NCI-H510A (cell line): ENCODE results near the gene HTR3B.
A peak's percentile ranks its signal among the peaks of the same experiment; 100 is the strongest.
"Not testable (repeated sequence)": the region's sequence is repeated elsewhere in the genome, so short reads cannot be mapped to it uniquely, and the experiment has no call there.

Source experiments
- DNase-seq: peaks from one replicate; lab custom pipeline; 2025; lab: John Stamatoyannopoulos, UW

HTR3B gene

DNA sequence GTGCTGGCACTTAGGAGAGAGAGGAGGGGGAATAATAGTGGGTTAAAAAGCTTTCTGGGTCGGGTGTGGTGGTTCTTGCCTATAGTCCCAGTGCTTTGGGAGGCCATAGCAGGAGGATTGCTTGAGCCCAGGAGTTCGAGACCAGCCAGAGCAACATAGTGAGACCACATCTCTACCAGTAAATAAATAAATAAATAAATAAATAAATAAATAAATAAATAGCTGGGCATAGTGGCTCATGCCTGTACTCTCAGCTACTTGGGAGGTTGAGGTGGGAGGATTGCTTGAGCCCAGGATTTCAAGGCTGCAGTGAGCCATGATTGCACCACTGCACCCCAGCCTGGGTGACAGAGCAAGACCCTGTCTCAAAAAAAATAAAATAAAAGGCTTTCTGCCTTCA lies 41.6 kb downstream of the HTR3B start:
- not testable (repeated sequence) for DNase-seq

DNA sequence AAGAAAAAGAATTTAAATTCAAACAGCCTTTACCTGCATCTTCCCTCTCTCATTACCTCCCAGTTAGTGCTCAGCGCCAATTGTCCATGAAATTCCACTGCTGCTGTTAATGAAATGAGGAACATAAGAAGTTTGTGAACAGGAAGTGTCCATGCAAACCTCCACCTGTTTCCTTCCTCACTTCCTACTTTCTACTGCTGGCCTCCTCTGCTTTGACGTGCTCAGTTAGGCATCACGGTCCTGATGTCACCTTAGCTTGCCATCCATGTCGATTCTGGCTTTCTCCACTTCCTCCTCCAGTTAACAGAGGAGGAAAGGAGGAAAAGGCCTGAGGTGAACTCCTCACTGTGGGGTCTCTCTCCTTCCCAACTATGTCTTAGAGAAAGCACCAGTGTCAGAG lies 43.4 kb downstream of the HTR3B start:
- no peak for DNase-seq

DNA sequence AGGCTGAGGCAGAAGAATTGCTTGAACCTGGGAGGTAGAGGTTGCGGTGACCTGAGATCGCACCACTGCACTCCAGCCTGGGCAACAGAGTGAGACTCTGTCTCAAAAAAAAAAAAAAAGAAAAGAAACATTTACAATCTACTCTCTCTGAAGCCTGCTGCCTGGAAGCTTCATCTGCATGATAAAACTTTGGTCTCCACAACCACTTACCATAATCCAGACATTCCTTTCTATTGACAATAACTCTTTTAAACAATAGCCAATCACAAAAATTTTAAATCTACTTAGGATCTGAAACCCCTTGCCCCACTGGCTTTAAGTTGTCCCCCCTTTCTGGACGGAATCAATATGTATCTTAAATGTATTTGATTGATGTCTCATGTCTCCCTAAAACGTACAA lies 45.3 kb downstream of the HTR3B start:
- no peak for DNase-seq

DNA sequence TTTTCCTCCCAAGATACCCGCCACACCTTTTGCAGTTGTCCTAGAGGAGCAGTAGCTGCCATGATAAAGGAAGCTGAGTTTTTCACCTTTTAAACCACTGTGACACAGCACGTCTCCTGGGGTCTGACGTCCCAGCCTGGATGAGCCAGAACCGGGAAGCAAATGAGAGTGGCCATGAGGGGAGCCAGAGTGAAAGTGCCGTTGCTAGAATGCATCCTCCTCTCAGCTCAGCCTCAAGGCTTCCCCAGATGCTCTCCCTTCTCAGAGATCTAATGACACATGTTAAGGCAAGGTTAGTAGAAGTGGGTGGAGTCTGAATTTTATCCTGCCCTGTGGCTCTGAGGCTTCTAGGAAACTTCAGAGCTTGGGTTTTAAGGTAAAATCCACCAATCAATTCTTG lies 46.9 kb downstream of the HTR3B start:
- DNase-seq, result no peak

DNA sequence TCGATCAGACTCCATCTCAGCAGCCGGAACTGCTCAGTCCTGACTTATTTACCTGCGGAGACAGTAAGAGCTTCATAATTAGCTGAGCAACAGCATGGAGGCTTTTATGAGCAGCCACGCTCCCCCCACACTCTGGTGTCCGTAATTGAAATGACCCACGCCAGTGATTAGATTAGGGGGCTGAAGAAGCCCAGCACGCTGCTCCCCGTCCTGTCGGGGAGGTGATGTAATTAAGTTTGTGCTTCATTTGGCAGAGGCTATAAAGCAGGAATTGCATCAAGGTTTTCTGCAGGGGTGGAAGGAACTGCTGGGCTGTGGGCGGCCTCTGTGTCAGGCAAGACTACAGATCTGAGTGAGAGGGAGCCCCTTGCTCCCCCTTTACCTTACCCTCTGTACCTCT lies 47.5 kb downstream of the HTR3B start:
- no peak for DNase-seq

DNA sequence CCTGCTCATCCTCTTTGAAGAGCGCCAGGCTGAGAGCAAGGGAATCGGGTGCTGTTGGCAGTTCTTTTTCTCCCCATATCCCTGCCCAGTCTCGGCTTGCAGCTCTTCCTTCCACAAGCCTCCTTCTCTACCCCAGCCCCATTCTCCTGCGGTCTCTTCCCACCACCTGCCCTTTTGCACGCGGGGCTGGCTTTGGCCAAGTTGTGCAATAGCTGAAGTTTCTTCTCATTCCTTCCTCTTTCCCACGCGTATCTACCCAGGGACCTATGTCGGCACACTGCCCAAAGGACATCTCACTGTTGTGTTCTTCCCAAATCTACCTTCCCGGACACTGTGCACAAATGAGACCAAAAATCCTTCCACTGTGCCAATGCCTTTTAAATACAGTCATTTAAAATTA lies 48.0 kb downstream of the HTR3B start:
- DNase-seq, result no peak

DNA sequence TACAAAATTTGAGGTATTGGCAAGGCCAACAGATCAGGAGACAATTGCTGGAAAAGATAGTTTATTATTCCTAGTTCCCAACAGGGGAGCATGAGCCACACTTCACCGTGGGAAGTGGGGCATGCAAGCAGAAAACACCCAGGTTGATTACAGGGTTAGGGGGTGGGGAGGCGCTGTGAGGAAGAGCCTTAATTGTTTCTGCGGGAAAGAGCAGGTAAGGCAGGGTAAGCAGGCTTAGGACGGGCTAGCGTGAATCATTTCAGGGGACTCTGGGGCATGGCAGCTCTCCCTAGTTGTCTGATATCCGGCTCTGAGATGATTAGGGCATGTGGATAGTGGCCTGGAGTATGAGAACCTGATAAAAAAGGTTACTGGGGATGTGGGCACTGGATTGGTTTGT lies 49.6 kb downstream of the HTR3B start:
- DNase-seq, result no peak

DNA sequence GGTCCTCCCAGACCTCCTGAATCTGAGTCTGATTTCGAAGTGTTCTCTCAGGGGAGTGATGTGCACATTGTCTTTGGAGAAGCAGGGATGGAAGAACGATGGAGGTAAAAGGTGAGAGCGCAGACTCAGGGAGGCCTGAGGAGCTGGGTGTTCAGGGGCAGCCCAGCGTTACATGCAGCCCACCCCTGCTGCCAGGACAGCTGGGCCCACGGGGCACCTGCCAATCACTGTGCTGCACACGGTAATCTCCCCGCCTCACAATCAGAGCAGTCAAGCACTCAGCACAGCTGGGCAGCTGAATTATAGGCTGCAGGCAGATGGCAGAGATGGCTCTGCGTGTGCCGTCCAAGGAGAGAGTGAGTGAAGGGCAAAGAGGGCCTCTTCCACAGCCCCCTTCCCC lies 52.4 kb downstream of the HTR3B start:
- DNase-seq, result no peak

DNA sequence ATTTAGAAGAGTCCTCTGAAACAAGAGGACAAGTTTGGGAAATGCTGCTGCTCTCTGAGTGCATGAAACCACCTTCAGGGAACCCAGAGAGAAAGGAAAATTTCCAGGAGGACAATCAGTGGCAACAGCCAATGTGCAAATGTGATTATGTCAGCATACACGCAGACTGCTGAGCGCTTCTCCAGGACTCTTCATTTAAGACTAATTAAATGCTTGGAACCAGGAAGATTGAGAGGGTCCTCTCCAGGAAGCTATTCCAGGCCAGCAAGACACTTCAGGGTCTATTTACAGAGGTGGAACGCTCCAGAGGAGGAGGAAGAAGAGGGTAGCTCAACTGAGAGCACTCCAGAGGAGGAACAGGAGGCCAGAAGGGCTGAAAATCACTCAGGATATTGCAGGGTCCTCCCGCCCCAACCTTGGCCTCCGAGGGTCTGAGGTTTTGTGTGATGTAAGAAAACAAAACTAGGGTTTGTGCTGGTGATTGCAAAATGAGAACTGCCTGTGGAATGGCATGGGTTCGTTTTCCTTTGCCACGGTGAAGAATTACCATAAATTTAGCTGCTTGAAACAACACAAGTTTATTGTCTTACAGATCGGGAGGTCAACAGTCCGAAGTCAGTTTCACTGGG lies 56.2 kb downstream of the HTR3B start:
- no peak for DNase-seq

DNA sequence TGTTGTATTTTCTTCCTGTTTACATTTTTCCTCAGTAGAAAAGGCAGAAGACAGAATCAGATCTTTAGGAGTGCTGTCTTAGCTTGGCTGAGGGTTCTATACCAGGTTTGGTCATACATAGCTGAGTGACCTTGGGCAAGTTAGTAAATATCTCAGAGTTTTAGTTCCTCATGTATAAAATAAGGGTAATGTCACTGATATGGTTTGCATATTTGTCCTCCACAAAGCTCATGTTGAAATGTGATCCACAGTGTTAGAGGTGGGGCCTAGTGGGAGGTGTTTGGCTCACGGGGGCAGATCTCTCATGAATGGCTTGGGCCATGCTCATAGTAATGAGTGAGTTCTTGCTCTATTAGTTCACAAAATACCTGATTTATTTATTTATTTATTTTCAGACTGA lies 62.8 kb downstream of the HTR3B start:
- DNase-seq, result no peak

DNA sequence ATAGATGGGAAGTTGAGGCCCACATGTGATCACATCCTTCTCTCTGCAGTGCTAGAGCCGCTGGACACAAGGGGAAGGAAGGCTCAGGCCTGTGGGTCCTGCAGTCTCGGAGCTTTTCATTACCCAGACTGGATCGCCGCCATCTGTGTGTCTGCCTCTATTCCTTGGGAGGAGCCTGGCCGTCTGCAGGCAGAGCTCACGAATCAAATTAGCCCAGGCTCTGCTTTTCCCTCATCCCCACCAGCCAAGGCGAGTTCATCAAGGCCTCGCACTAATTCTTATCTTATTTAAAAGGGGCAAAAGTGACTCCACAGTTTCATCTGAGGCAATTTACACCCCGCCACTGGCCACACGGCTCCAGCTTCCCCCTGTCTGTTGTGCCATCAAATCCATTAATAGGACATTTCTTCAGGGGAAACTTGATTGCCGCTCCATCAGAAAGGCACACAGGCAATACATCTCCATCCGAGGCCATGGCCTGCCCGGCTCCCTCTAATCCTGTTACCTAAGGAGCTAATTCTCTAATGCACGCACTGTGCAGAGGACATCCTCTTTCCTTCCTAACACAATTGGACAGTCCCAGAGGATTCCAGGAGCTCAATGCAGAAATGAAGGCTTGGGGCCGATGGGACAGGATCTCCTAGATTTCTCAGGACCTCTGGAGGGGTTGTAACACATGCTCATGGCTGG lies 67.1 kb downstream of the HTR3B start:
- no peak for DNase-seq

DNA sequence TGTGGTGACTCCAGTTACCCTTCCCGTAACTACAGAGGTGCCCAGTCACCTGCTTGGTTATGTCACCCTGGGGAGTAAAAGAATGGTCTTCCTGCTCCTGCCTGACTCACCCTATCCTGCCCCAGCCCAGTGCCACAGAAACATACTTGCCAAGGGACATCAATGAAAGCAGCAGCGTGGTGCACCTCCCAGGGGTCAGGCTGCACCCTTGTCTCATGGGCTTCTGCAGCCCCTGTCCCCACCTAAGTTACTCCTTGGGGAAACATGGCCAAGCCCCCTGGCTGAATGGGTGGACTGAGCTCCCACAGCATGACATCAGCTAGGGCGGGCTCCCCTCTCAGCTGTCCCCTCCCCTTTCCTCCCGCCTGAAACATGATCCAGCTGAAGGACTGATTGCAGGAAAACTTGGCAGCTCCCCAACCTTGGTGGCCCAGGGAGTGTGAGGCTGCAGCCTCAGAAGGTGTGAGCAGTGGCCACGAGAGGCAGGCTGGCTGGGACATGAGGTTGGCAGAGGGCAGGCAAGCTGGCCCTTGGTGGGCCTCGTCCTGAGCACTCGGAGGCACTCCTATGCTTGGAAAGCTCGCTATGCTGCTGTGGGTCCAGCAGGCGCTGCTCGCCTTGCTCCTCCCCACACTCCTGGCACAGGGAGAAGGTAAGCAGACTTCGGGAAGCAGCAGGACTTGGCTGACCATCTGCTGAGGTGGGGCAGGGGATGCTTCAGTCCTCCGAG lies 70.3 kb downstream of the HTR3B start, which contains the start of gene HTR3A:
Gene HTR3A (plus strand): TSS at position 368 of the 730 bp plus-strand sequence. CDS start 218 bp downstream, at position 586.
- peak; percentile 85 for DNase-seq

DNA sequence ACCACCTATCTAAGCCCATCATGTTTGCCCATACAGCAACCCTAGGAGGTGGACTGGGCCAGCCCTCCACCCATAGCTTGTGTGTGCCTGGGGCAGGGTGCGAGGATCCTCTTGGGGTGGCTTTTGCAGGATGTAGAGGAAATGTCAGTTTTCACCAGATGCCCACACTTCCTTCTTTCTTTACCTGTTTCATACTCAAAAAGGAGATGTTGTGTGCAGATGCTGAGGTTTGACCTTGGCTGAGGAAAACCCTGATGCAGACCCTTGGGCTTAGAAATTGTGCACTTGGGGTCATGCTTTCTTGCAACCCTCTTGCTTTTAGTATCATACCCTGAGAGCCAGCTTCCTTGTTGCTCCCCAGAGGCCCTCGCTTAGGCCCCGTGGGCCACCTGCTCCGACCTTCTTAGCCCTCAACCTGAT lies 72.5 kb downstream of the HTR3B start:
- DNase-seq, result no peak

DNA sequence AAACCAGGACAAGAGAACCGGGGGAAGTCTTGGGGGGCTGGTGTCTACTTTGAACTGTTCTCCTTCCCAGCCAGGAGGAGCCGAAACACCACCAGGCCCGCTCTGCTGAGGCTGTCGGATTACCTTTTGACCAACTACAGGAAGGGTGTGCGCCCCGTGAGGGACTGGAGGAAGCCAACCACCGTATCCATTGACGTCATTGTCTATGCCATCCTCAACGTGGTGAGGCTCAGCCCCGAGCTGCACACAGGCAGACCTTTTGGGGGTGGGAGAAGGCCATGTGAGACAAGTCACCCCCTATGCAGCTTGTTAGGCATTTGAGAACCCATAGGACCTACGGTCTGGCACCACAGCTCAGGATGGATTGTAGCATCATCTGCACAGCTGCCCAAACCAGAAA lies 73.1 kb downstream of the HTR3B start:
- no peak for DNase-seq

DNA sequence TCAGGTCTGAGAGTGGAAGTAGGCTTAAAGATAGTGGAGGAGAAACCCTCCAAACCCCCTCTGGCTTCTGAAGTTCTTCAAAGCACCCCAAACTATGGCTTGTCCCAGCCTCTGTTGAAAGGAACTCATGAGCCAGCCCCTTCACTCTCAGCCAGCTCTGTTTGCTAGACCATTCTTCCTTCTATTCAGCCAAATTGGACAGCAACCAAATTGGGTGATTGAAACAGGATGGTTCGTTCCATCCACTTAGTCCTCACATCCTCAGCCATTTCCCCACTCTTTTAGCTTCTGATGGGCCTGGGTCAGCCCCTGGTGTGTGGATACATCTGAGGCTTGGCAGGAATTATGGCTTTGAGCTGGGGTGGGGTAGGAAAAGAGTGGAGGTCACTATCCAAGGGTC lies 74.8 kb downstream of the HTR3B start:
- no peak for DNase-seq

DNA sequence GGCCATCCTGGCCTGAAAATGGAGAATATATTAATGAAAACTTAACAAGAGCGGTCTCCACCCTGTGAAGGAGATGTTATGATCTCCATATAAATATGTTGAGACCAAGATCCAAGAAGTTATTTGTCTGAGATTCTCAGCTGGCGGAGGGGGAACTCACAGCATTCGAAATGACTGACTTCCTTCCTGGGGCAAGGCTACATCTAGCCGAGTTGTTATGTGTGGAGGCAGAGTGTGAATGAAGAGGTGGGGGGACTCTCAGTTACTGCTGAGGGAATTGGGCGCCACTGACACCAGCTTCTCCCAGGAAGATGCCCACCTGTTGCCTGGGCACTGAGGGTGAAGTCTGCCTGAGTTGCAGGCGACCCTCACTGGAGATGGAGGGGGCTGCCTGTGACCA lies 76.2 kb downstream of the HTR3B start:
- DNase-seq, result no peak

DNA sequence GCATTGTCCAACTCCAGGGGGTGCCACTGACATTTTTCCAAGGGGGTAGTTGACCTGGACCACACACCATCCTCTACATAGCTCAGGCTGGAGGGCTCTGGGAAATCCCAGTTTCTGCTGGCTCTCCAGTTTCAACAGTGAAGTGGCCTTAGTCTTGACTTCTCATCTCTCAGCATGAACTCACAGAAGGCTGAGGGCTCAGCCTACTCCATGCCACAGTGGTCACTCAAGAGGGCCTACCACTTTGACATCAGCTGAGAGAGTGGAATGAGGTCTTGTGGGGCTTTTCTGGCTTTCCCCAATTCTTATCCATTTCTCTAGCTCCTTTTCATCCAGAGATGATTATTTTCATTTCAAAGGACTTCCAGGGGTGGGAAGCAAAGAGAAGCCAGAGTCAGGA lies 77.7 kb downstream of the HTR3B start:
- DNase-seq, result no peak

DNA sequence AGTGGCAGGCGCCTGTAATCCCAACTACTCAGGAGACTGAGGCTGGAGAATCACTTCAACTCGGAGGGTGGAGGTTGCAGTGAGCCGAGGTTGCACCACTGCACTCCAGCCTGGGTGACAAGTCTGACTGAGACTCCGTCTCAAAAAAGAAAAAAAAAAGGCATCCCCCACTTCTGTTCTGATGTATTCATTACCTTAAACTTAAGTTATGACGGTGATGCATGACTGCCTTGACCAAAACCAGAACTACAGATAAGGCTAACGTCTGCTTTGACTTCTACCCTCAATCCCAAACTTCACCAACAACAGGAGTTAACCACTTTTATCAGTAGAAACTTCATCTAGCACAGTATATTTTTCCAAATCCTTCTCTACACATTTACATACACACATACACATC lies 80.2 kb downstream of the HTR3B start:
- DNase-seq, result no peak

DNA sequence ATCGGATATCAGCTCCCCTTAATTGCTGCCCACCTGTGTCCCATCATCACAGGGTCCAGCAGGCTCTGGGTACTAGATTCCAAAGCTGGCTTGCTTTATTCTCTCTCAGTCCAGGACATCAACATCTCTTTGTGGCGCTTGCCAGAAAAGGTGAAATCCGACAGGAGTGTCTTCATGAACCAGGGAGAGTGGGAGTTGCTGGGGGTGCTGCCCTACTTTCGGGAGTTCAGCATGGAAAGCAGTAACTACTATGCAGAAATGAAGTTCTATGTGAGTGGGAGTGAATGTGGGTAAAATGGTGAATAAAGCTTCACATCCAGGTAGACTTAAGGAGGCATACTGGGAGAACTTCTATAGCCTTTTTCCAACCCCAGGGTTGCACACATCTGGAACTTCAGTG lies 81.3 kb downstream of the HTR3B start:
- no peak for DNase-seq

DNA sequence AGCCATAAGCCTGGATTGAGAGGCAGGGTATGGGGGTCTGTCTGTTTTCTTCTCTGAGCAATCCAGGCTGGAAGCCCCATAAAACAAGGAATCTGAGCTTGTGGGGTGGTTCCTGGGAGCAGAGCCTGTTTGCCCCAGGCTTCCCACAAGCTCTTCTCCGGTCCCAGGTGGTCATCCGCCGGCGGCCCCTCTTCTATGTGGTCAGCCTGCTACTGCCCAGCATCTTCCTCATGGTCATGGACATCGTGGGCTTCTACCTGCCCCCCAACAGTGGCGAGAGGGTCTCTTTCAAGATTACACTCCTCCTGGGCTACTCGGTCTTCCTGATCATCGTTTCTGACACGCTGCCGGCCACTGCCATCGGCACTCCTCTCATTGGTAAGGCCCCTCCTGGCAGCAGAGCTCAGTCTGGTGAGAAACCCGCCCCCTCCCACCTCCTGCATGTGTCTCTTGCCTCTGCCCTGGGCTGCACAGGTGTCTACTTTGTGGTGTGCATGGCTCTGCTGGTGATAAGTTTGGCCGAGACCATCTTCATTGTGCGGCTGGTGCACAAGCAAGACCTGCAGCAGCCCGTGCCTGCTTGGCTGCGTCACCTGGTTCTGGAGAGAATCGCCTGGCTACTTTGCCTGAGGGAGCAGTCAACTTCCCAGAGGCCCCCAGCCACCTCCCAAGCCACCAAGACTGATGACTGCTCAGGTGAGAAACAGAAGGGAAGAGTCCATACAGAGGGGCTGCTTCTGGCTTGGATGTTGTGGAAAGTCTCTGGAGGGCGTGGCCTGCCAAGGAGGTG lies 82.0 kb downstream of the HTR3B start:
- no peak for DNase-seq

DNA sequence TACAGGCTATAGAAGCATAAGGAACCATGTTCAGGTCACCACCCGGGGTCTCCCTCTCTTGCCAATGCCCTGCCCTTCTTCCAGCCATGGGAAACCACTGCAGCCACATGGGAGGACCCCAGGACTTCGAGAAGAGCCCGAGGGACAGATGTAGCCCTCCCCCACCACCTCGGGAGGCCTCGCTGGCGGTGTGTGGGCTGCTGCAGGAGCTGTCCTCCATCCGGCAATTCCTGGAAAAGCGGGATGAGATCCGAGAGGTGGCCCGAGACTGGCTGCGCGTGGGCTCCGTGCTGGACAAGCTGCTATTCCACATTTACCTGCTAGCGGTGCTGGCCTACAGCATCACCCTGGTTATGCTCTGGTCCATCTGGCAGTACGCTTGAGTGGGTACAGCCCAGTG lies 84.8 kb downstream of the HTR3B start:
- DNase-seq, result no peak

DNA sequence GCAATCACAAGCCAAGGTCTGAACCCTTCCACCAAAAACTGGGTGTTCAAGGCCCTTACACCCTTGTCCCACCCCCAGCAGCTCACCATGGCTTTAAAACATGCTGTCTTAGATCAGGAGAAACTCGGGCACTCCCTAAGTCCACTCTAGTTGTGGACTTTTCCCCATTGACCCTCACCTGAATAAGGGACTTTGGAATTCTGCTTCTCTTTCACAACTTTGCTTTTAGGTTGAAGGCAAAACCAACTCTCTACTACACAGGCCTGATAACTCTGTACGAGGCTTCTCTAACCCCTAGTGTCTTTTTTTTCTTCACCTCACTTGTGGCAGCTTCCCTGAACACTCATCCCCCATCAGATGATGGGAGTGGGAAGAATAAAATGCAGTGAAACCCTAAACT lies 85.3 kb downstream of the HTR3B start:
- DNase-seq, result no peak

DNA sequence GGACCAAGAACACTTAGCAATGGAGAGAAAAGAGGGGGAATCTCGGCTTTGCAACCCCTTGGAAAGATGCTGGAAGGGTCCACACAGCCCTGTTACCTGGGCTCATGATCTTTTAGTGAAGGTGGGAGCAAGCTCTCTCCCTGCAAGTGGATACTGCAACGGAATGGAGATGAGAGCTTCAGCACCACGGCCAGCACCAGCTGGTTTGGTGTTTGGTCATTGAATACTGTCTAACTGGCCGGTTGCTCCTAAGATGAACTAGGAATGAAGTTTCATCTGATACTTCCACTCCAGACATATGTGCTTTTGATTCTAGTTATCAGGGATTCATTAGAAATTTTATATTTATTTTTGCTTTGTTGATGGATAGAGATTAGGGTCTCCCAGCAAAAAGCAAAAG lies 86.6 kb downstream of the HTR3B start:
- no peak for DNase-seq
